HG02642 (cell line): ENCODE measurements around the gene PLA2G2E.

Source experiments
- ATAC-seq: cut with Tn5 transposase; IDR thresholded peaks from one replicate; pipeline ENCODE4 v1.9.1; 2021; ENCODE audit warnings: mild to moderate bottlenecking; ENCODE audit not compliant: unreplicated experiment, poor library complexity

The PLA2G2E gene

DNA sequence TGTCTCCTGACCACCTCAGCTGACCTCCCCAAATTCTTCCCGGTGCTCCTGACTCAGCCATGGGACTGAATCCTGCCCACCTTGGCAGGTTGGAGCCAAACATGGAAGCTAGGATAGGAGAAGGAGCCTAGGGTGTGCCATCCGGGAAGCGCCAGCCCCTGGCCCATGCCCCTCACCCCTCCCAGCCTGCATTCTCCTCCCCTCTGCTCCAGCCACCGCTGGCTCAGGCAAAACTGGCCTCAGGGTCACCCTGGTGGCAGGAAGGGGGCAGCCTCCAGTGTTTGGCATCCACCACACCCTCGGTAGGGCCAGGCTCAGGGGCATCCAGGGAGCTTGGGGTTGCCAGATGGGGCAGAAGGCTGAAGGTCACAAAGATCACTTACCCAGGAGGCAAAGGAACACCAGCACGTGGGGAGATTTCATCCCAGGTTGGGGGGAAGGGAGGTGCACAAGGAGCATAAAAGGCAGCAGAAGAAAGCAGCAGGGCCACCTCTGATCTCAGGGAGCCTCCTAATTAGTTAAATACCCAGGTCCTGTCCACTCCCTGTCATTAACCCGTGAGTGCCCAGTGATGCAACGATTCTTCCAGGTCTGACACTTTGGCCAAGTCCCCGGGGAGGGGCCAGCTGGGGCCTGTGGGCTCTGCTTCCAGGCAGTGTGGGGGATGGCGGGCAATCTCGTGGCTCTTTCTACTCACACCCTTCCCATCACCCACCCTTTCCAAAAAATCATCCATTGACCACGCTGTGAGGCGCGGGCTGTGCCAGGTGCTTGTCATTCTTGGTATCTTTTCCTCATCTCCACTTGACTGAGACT is at the start of gene PLA2G2E:
TSS of gene PLA2G2E (minus strand) at position 481 of the 816 bp plus-strand sequence. CDS start at position 423, 58 bp downstream.
- ATAC-seq: no peak

DNA sequence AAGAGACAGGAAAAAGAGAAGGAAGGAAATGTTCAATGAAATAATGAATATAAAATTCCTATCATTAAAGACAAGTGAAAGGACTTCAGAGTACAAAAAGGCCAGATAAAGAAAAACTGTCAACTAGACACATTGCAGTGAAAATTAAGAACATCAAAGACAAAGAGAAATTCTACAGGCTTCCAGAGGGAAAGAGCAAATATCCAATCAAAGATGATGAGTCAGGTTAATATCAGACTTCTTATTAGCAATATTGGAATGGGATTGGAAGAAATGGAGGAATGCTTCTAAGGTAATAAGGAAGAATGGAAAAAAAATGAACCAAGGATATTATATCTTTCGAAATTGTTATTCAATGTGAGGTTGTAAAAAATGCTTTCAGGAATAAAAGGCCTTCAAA is 48.2 kb upstream of the PLA2G2E start:
- ATAC-seq: no peak

GRCh38 chr1:19969898-19970660 is 46.7 kb upstream of the PLA2G2E start:
- ATAC-seq: no peak

DNA sequence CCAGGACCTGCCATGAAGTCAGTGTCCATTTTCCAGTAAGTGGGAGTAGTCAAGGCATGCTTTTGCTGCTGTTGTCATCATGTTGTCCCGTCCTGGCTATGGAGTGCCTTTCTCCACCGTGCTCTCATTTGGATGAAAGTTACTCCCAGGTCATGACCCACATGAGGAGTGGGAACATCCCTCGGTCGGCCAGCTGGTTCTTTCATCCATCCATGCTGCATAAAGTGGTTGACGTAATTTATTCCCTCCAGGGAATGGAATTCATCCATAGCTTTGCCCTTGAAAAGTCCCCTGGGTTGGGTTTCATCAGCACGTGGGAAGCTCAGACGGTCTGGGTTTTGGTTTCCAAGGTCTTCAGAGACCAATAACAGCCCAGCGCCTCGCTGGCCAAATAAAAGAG is 44.4 kb upstream of the PLA2G2E start:
- ATAC-seq: no peak

DNA sequence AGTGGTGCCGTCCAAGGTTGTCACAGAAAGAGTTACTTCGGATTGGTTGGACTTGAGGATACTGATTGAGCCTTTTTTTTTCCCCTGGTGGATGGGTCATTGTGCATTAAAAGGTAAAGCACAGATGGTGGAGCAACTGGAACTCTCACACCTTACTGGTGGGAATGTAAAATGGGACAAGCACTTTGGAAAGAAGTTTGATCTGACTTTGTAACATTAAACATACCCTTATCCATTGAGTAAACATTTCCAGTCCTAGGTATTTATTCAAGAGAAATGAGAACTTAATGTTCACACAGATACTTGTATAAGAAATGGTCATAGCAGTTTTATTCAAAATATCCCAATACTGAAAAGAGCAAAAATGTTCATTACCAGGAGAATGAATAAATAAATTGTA is 41.1 kb upstream of the PLA2G2E start:
- ATAC-seq: no peak

- ATAC-seq: no peak
Observed at GRCh38 chr1:19963636-19964035, 40.2 kb upstream of the PLA2G2E start.

DNA sequence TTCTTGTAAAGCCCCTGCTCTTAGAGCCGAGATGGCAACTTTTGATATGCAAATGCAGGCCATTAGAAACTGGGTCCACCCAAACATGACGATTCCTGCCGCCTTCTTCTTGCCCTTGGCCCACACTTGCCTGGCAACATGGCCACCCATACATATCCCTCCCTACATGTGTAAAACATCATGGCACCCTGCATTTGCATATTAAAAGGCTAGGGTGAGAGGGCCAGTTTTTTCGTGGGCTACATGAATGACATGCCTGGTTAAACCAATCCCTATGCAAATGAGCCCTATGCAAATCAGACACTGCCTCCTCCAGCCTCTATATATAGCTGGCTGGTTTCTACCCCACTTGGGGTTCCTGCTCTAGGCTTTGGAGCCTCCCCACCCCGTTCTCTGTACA is 37.2 kb upstream of the PLA2G2E start:
- no peak for ATAC-seq

DNA sequence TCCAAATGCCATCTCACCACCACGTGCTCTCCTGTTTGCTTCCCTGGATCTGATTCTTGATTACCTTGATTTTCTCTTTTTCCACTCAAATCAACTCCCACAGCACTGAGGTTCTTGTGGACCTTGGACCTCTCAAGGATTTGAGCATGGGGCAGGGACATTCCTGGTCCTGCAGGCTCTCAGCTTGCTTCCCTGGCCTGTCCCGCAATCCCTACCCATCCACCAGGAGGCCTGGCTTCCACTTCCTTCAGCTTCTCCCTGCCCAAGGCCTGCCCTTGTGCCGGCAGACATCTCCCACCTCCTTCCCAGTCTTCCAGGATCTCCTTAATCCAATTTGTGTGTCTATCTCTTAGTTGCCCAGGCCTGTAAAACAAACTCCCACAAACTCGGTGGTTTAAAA is 34.4 kb upstream of the PLA2G2E start:
- ATAC-seq: no peak

- ATAC-seq: no peak
Observed at GRCh38 chr1:19955534-19956170, 32.2 kb upstream of the PLA2G2E start.

- ATAC-seq: no peak
Observed at GRCh38 chr1:19954059-19954458, 30.6 kb upstream of the PLA2G2E start.

- no peak for ATAC-seq
Observed at GRCh38 chr1:19949016-19949415, 25.6 kb upstream of the PLA2G2E start.

GRCh38 chr1:19946971-19947370 is 23.6 kb upstream of the PLA2G2E start:
- ATAC-seq: no peak

DNA sequence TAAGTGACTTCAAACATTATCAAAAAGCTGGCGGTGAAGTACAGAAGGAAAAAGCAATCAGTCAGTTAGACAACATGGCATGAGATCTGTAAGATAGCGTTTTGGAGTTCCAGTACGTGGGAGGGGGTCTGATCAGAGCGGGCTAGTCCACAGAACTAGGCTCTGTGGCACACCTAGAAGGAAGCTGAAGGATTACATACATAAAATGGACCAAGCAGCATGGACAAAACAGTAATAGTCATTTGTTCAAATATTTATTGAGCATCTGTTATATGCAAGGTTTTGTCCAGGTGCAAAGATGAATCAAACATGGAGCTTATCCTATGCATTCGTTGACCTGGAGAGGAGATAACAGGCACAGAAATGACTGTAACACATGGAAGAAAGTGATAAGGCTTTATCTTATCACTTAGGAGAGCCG is 22.9 kb upstream of the PLA2G2E start:
- no peak for ATAC-seq

DNA sequence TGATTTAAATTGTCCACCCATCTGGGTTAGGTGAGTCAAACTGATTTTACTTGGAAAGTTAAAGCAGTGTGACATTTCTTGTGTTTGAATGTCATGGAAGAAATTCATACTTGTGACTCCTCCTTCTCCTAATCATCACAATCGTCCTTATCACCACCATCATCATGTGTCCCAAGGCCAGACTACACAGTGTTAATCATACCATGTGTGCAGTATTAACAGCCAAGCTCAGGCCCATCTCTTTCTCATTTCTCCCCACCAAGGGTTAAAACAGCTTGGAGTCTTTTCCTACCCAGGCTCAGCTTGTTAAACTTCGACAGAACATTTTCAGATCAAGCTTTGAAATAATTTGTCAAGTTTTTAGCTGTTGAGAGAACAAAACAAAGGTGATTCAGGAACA is 22.5 kb upstream of the PLA2G2E start:
- no peak for ATAC-seq

DNA sequence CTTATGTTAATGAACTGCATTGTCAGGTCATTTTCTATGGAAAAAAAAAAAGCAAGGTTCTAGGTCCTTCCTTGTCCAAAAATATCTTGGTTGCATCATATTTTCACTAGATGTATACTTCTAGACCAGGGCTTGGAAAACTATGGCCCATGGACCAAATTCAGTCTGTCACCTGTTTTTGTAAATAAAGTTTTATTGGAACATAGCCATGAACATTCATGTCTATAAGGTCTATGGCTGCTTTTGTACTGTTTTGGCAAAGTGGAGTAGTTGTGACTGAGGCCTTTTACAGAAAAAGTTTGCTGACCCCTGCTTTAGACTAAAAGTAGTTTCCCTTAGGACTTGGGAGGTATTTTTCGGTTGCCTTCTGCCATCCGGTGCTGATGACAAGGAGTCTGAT is 19.2 kb upstream of the PLA2G2E start:
- no peak for ATAC-seq

GRCh38 chr1:19942088-19942487 is 18.7 kb upstream of the PLA2G2E start:
- no peak for ATAC-seq

DNA sequence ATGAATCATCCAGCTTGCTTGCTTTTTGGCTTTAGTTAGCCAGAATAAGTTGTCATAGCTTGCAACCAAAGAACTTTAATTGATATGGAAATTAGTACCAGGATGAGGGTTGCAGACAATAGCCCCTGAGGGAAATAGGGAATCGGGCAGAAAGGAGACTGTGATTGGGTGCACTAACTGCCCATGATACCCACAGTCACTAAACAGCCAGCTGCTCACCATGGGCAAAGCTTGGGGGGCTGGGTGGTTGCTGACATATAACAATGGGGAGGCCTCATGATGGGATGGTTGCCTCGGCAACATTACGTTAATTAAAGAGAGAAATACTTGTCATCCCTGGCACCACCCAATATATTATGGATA is 17.8 kb upstream of the PLA2G2E start:
- no peak for ATAC-seq

DNA sequence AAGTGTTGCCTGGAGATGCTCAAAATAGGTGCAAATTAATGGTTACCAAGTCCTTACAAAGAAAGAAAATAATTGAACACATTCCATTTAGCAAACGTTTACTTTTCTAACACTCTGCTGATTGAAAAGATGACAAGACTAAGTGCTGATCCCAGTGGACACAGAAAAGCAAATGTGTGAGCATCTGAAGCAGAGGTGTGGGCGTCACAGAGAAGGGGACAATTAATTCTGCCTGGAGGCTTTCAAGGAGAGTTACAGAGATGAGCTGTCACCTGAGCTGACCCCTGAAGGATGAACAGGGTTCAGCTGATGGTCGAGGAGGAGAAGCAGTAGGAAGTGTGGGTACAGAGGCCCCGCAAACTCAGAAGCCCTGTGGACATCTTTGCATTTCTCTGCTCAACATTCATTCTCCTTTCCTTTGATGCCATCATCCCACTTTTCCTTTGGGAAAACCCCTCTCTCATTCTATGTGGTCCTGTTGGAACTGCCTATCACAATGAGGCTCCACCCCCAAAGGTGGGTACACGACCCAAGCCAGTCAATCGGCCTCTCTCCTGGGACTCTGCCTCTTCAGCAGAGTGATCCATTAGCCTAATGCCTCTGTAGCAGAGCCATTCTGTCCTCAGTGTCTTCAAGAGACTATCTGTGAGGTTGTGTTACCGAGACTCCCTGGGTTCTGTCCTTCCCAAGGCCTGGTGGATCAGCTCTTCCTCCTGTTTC is 17.2 kb upstream of the PLA2G2E start:
- ATAC-seq: no peak

- ATAC-seq: no peak
Observed at GRCh38 chr1:19938472-19938871, 15.1 kb upstream of the PLA2G2E start.

DNA sequence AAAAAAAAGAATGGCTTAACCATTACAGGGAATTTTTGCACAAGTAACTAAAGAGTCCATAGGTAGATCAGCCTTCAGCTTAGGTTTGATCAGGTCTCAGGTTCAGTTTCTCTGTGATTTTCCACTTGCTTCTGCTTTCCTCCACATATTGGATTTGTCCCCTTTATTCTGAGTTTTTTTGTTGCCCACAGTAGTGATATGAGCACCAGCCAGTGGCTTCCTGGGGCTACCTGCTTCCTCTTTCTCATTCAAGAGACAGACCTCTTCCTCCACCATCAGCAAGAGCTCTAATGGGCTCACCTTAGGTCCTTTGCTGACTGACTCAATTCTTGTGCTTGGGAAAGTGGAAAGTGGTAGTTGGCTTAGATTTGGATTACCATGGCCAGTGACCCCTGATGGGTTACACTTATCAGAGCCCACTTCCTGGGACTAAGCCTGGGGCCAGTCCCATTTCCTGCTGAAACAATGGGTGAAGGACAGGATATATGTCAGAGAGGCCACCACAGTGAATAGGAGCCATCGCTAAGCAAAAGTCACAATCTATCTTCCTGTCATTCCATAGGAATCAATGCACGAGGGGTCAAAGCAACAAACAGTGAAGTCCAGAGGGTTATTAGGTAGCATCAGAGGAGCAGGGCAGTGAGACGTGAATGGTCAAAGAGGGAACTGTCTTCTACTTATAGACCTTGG is 12.8 kb upstream of the PLA2G2E start:
- no peak for ATAC-seq
